NCI-H187 (cell line): ENCODE data around the gene SMKR1.
"Not testable (repeated sequence)": the region's sequence is repeated elsewhere in the genome, so short reads cannot be mapped to it uniquely, and the experiment has no call there.

Source experiments
- DNase-seq, 2 experiments: peaks; one replicate each; lab custom pipeline; 2025; lab: John Stamatoyannopoulos, UW

SMKR1 gene

DNA sequence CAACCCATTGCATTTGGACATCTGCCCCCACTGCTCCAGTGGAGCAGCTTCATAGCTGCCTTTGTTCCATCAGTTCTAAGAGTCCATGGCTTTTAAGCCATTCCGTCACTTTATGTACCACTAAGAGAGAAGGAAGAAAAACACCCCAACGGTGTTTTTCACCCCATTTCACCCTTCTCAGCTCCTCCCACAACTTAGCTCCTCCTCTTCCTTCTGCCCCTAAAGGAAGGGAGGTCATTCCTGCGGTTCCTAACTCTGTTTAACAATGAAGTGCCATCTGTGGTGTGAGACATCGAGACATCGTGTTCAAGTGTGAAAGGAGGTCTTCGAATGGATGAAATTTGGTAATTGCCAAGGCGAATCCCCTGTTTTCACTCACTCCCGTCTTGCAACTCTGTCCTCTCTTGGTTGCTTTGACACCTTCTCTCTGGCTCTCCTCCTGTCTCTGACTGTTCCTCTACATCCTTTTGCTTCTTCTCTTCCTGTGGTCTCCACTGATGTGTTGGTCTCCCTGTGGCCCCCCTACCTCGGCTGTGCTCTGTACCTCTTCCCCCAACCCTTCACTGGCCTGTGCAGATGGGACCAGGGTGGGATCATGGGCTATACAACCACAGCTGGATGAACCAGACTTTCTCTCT is 23.0 kb downstream of the SMKR1 start:
- DNase-seq = no peak

GRCh38 chr7:129529643-129530042 is 27.3 kb downstream of the SMKR1 start:
- DNase-seq = no peak

- DNase-seq = no peak
Observed at GRCh38 chr7:129530795-129531391, 28.6 kb downstream of the SMKR1 start.

DNA sequence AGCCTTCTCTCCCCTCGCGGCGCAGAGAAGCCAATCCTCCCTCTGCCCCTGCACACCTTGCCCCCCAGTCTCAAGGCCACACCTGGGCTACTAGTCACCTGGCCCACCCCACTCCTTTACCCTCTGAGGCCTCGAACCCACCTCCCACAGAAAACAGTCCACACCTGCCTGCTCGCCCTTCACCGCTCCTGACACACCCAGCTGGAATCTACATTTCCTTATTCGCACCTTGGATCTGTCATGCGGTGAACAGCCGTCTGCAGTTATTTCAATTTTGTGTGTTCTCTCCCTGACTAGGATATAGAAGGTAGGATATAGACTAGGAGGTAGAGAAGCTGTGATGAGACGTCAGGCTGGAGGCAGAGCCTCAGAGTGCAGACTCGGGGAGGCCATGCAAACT is 29.4 kb downstream of the SMKR1 start:
- DNase-seq = no peak

DNA sequence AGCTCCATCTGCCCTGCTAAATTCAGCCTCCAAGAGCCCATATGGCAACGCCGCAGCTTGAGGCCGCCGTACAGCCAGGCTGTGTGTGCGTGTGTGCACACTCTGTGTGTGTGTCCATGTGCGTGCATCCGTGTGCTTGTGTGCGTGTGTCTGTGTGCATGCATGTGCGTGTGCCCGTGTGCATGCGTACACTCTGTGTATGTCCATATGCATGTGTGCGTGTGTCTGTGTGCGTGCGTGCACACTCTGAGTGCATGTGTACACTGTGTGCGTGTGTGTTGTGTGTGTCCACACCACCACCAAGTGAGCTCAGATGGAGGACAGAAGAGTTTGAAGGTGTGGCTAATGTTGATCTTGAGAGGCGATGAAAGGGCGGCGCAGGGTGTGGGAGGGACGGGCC is 30.0 kb downstream of the SMKR1 start:
- no peak for DNase-seq

- DNase-seq = not testable (repeated sequence)
Observed at GRCh38 chr7:129534558-129535274, 32.4 kb downstream of the SMKR1 start.

DNA sequence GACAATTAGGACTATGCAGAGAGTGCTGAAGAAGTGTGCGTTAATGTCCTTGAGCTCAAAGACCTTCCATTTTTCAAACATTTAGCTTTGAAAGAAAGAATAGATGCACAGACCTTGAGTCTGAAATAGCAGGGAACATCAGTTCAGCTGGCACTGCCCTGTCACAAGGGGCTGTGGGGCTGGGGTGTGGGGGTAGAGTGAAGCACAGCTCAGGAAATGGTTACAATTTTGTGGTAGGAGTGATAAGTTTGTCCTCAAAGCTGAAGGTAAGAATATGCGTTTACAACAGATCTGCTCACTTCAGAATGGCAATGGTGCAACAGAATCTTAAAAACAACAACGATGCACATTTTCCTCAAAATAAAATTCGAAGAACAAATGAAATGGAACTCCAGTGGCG is 33.6 kb downstream of the SMKR1 start:
- DNase-seq = no peak

- no peak for DNase-seq
Observed at GRCh38 chr7:129536323-129536722, 34.0 kb downstream of the SMKR1 start.

- DNase-seq = no peak
Observed at GRCh38 chr7:129538790-129539189, 36.5 kb downstream of the SMKR1 start.

DNA sequence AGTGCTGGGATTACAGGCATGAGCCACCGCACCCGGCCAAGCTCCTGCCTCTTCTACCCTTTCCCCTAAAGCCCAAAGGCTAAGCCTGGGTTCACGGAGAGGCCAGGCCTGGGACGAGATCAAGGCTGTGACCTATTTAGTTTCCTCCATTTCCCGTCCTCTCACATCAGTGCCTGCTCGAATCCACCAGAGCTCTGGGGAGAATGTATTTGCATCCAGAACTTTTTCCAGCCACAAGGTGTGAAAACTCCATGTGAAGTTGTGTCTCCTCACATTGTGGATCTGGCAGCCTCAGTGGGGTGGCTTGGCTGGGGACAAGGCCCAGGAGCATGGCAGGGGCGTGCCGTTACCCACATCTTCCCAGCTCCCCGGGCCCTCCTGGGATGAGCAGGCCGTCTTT is 38.0 kb downstream of the SMKR1 start:
- DNase-seq = no peak

- no peak for DNase-seq
Observed at GRCh38 chr7:129544700-129545099, 42.4 kb downstream of the SMKR1 start.

DNA sequence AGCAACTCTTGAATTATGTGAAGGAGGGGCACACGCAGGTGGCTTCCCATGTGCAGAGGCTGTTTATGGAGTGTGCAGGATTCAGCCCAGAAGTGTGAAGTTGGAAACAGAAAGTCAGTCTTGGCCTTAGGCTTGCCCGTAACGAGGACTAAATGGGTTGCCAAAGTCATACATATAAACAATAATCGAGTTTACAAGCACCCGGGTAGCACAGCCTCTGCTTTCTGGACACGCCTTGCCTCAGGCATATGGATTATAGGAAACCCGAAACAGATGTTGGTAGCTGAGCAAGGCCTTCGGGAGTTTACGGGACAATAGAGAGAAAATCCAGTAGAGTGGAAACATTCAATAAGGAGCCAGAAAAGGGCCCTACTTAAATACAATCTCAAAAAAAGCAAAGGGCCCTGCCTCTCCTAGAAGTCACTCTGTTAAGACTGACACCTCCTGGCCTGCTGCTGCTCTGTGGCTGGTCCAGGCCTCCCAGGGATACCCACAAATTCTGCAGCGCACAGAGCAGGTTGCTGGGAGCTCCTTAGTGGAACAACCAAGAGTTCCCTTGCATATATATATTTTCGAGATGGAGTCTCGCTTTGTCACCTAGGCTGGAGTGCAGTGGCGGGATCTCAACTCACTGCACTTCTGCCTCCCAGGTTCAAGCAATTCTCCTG is 48.5 kb downstream of the SMKR1 start:
- DNase-seq = no peak

- DNase-seq = no peak
Observed at GRCh38 chr7:129553899-129554461, 51.6 kb downstream of the SMKR1 start.

DNA sequence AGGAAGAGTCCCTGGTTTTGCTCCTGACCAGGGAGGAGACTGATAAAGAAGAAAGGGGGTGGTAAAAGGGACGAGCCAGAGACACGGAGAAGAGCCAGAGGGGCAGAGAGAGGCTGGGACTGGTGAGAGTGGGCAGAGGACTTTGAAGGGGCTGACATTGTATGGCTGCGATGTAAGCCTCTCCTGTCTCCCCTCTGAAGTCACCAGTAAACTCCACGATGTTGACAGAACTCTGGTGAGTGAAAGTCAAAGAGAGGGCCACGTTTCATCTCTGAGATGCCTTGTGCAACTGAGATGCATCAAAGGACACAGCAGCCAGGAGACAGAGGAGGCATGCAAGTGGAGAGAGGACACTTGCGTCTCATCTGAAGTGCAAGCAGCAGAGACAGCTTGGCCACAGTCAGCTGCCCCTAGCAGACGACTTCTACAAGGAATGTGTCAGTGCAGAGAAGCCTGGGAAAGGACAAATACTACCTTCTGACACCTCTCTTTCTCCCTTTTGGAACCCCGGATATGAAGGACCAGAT is 54.3 kb downstream of the SMKR1 start:
- no peak for DNase-seq

DNA sequence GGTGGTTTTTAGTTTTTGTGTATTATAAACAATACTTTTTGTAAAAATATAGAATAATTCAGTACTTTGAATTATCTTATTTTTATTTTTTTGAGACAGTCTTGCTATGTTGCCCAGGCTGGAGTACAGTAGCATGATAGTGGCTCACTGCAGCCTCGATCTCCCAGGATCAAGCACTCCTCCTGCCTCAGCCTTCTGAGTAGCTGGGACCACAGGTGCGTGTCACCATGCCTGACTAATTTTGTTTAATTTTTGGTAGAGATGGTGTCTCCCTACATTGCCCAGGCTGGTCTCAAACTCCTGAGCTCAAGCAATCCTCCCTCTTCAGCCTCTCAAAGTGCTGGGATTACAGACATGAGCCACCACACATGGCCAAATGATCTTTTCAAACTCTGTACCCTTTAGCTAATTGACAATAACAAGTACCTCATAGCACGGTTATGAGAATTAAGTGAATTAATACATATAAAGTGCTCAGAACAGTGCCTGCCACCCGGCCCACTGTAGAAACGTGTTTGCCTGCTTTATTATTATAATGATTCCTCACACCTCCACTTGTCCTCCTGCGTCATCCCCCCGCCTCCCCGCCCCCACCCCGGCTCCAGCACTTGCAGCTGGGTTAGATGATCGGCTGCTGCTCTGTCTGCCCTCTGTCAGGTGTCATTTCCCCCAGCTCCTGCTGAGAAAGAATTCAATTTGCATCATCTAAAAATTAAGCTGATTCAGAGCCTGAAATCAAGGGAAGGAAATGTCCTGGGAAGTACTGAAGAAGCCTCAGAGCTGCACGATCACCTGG is 55.6 kb downstream of the SMKR1 start:
- no peak for DNase-seq

DNA sequence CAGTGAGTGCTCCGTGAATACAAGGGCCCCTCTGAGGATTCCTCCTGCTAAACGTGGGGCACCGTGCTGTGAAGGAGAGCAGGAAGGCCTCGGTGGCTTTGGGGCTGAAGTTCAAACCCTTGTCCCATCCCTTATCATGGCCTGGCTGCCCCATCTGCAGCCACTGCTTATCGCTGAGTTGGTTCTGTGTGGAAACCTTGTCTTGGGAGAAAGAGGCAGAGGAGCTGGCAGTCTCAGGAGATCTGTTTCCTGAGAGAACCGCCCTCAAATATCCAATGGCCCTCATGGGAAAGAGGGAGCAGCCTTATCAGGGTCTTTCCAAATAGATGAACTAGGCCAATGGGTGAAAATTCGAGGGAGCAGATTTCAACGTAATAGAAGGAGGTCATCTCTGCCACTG is 57.2 kb downstream of the SMKR1 start:
- no peak for DNase-seq

DNA sequence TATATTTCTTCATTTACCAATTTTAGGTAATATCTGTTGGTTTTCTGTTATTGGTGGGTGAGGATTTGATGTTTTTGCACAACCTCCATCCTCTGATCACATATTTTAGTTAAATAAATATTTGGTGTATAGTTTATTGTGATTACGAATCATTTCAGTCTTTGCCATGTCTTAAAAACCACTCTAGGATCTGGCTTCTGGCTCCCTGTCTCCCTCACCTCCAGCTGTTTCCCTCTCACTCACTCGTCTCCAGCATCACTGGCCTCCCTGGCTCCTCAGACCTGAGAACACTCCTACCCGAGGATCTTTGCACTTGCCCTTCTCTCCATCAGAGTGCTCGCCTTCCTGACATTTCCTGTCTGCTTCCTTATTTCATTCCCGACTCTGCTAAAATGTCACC is 58.5 kb downstream of the SMKR1 start:
- no peak for DNase-seq

DNA sequence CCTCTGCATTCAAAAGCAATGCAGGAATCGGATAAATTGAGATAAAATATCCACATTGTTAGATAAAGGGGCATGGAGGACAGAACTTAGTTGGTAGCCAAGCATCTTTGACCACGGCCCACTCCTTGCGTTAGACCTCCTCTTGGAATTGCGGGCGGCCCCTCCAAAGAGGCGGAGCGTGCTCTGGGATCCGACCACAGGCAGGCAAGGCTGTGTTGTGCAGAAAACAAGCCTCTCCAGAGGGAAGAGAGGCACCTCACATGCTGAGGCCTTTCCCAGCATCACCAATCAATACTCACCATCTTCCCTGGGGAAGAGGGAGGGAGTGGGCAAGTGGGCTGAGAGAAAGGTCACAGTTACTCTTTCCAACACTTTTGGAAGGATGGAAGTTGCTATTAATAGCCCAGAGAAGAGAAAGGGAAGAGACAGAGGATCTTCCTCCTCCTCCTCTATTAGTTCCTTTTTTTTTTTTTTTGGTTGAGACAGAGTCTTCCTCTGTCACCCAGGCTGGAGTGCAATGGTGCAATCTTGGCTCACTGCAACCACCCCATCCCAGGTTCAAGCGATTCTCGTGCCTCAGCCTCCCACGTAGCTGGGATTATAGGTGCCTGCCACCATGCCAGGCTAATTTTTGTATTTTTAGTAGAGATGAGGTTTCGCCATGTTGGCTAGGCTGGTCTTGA is 59.5 kb downstream of the SMKR1 start:
- no peak for DNase-seq
